Measurements from ENCODE around the gene ARHGAP11A. TPM values are rescaled to one million over a fixed set of nuclear protein-coding genes. Genes with fewer than 3 reads are reported as not detected.

Gene ARHGAP11A
- total RNA-seq, 4 donors from 2014 or later = 1.6 to 2.4 (median 2.2) TPM

- Histone ChIP-seq H3K9me3 (no peaks in the 10 kb centered on the region), H3K27me3 (no peaks in the 10 kb centered on the region), H3K4me1 (peaks cover 0 to under 1% (median 0%) of the 10 kb centered on the region in 3 donors), H3K4me3 (no peak overlapping the region), H3K36me3 (no peaks in the 10 kb centered on the region), H3K27ac (no peak overlapping the region)
- WGBS, 2 donors (ENCODE audit: low coverage in 1 of 2) = 69 to 80% methylated on average over 1 to 2 of the region's 2 CpGs
- no peak for TF ChIP-seq CTCF (IDR thresholded peaks at IDR 0.05)
- TF ChIP-seq POLR2A (IDR thresholded peaks at IDR 0.05) = no peak
- TF ChIP-seq EP300 (IDR thresholded peaks at IDR 0.05) = no peak
- no peak for TF ChIP-seq POLR2AphosphoS5 (IDR thresholded peaks at IDR 0.05)
- no peak for ATAC-seq
Measured at GRCh38 chr15:32688151-32688639, 72.9 kb downstream of the ARHGAP11A start.

Small RNA genes lying within 50 kb of the gene (small RNA-seq; reads per million reads assigned to genes)
- 0 reads per million in 4 donors for gene RN7SL286P

Other genes starting within 250 kb of the ARHGAP11A start
- gene GOLGA8K, start 212.2 kb upstream of the ARHGAP11A start, total RNA-seq = 1 to 10 TPM in 1 of 4 donors, under 1 TPM in 1, not detected in 2; 0.31 to 1.4 TPM
- gene GOLGA8O, start 159.9 kb upstream of the ARHGAP11A start, total RNA-seq = under 1 TPM in 2 of 4 donors, not detected in 2; 0.15 to 0.54 TPM
- 10 to 100 TPM in 1 of 4 donors, 1 to 10 TPM in 3; 2.8 to 17.0 (median 8.2) TPM for gene GOLGA8N, start 22.0 kb upstream of the ARHGAP11A start, total RNA-seq
- 1 to 10 TPM in 3 of 4 donors, under 1 TPM in 1; 0.87 to 6.3 (median 4.5) TPM for gene SCG5, start 26.2 kb downstream of the ARHGAP11A start, total RNA-seq
- 100 to 1,000 TPM in 2 of 4 donors, 10 to 100 TPM in 2; 55.5 to 365 (median 133) TPM for gene GREM1, start 102.5 kb downstream of the ARHGAP11A start, total RNA-seq